GM19099 (cell line): ENCODE data around the gene PRDX2.

Source experiments
- POLR2A ChIP-seq: IDR thresholded peaks from 3 replicates; pipeline ENCODE4 v1.6.1; 2011; ENCODE audit warnings: low read depth; ENCODE audit not compliant: insufficient read length; ENCODE audit errors: extremely low read depth

PRDX2 gene

DNA sequence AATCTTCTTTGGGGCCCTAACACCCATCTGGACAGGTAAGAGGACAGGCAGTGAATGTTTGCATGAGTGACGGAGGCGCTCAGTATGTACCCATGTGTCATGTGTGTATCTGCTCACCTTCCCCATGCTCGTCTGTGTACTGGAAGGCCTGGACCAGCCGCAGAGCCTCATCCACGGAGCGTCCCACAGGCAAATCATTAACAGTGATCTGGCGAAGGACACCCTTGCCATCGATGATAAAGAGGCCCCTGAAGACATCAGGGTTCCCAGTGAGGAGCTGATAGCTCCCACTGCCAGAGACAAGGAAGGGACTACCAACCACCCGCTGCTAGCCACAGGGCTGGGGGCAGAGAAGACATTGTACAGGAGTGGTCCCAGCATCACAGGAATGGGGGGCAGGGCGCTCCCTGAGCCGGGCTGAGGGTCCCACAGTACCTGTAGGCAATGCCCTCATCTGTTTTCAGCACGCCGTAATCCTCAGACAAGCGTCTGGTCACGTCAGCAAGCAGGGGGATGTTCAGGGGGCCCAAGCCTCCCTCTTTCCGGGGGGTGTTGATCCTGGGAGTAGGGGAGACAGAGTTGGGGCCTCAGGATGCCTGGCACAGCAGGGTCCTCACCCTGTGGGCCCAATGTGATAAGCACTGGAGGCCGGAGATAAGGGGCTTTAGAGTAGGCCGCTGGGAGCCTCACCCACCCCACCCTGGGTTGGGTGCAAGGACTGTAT, 1.7 kb downstream of the PRDX2 start:
- no peak for TF ChIP-seq POLR2A

DNA sequence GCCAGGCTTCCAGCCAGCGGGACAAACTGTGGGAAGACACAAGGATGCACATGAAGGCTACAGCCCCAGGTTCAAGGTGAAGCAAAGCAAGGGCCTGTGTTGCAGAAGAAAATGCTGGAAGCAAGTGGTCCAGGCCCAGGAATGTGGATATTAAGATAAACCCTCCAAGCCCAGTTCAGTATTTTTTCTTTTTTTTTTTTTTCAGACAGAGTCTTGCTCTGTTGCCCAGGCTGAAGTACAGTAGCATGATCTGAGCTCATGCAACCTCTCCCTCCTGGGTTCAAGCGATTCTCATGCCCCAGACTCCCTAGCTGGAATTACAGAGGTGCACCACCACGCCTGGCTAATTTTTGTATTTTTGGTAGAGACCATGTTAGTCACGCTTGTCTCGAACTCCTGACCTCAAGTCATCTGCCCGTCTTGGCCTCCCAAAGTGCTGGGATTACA, 4.4 kb downstream of the PRDX2 start:
- TF ChIP-seq POLR2A = no peak

DNA sequence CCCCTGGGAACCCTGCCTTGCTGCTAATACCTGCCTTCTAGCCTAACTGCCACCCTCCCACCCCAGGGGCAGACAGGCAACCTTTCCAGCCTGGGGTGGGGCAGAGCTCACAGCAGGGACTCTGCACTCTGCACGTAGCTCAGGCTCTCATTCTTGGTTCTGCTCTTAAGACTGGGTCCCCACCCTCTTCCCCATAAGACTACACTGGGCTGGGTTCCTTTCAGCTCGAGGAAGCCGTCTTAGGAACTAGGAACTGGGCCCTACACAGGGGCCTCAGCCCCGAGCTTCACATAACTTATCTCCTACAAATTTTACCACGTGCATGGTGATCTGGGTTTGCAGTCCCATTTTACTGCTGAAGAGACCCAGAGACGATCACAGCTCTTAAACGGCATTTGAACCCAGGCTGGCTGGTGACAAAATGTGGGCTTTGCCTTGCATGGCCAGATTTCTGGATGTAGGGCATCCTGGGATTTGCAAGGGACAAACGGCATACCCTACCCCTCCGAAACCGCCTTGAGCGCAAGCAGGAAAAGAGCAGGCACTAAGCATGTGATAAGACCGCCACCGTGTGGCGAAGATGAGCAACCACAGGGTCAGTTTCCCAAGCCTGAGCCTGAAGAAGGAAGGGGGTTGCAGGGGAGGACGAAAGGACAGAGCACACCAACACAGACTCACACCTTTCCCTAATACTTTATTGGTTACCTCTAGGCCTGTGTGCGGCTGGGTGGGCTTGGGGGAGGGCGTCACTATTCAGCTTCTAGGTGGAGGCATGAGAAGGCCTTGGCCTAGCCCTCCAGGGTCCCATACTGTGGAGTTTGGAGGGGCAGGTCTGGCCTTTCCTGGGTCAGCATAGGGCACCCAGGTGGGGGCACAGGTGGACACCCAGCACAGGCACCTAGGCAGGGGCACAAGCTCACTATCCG, 5.2 kb downstream of the PRDX2 start:
- no peak for TF ChIP-seq POLR2A

DNA sequence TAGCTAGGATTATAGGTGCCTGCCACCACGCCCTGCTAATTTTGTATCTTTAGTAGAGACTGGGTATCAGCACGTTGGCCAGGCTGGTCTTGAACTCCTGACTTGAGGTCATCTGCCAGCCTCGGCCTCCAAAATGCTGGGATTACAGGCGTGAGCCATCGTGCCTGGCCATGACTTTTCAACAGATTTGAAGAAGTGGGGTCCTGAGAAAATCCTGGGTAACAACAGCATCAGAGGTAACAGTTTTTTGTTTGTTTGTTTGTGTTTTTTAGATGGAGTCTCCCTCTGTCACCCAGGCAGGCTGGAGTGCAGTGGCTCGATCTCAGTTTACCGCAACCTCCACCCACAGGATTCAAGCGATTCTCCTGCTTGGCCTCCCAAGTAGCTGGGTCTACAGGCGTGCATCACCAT, 6.6 kb downstream of the PRDX2 start:
- no peak for TF ChIP-seq POLR2A

DNA sequence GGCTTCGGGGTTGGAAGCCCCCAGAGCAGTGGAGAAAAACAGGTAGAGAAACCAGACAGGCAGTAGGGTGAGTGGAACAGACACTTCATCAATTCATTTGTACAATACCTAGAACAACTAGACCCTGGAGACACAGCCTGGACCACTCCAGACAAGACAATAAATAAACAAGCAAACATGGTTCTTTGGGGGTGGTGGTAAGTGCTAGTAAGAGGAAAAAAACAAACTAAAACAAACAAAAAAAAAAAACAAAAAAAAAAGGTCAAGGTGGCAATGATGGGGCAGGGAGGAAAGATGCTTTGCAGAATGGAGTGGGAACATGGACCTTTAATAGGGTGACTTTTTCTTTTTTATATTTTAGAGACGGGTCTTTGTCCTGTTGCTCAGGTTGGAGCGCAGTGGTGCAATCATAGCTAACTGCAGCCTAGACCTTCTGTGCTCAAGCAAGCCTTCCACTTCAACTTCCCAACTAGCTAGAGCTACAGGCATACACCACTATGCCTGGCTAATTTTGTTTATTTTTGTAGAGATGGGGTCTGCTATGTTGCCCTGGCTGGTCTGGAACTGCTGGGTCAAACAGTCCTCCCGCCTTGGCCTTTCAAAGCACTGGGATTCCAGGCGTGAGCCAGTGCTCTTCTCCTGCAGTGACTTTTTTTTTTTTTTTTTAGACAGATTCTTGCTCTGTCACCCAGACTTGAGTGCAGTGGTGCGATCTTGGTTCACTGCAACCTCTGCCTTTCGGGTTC, 7.2 kb downstream of the PRDX2 start:
- TF ChIP-seq POLR2A = no peak

DNA sequence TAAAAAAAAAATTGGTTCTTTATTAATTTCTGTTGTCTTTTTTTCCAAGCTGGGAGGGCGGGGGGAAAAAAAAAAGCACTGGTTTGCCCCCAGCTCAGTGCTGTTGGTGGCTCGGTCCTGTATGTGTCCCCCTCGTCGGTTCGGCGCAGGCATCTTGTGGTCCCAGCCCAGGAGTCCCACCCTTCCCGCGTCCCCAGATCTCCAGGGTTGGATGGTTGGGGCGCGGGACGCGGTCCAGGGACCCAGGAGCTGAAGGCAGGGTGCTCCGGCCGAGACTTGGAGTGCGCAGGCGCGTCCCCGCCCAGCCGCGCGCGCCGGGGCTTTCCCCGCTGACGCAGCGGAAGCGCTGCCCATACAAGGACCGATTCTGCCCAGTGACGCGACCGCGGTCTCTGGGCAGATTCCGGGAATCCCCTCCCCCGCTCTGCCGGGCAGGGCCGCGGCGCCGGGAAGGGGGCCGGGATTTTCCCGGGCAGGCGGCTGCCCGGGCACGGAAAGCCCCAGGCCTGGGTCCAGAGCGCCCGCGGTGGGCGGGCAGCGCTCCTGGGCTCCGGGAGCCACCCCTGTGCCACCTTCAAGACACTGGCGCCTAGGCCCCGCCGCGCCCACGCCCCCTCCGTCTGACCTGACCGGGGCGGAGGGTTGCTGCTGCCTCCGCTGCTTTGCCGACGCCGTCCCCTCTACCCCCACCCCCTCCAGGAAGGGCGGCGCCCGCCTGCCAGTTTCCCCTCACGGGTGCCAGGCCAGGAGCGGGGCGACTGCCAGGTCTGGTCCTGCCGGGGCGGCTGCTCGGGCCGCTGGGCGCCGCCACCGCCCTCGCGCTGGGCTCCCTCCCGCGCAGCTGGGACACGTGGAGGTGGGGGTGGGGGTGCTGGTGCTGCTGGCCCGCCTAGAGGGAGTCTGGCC, 8.1 kb downstream of the PRDX2 start:
- peak; percentile 70 for TF ChIP-seq POLR2A

DNA sequence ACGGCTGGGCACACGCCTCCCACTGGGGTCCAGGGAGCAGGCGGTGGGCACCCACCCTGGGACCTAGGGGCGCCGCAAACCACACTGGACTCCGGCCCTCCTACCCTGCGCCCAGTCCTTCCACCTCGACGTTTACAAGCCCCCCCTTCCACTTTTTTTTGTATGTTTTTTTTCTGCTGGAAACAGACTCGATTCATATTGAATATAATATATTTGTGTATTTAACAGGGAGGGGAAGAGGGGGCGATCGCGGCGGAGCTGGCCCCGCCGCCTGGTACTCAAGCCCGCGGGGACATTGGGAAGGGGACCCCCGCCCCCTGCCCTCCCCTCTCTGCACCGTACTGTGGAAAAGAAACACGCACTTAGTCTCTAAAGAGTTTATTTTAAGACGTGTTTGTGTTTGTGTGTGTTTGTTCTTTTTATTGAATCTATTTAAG, 8.7 kb downstream of the PRDX2 start:
- TF ChIP-seq POLR2A = no peak

DNA sequence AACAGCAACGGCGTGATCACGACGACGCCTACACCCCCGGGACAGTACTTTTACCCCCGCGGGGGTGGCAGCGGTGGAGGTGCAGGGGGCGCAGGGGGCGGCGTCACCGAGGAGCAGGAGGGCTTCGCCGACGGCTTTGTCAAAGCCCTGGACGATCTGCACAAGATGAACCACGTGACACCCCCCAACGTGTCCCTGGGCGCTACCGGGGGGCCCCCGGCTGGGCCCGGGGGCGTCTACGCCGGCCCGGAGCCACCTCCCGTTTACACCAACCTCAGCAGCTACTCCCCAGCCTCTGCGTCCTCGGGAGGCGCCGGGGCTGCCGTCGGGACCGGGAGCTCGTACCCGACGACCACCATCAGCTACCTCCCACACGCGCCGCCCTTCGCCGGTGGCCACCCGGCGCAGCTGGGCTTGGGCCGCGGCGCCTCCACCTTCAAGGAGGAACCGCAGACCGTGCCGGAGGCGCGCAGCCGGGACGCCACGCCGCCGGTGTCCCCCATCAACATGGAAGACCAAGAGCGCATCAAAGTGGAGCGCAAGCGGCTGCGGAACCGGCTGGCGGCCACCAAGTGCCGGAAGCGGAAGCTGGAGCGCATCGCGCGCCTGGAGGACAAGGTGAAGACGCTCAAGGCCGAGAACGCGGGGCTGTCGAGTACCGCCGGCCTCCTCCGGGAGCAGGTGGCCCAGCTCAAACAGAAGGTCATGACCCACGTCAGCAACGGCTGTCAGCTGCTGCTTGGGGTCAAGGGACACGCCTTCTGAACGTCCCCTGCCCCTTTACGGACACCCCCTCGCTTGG, 9.3 kb downstream of the PRDX2 start:
- TF ChIP-seq POLR2A = peak; percentile 72

DNA sequence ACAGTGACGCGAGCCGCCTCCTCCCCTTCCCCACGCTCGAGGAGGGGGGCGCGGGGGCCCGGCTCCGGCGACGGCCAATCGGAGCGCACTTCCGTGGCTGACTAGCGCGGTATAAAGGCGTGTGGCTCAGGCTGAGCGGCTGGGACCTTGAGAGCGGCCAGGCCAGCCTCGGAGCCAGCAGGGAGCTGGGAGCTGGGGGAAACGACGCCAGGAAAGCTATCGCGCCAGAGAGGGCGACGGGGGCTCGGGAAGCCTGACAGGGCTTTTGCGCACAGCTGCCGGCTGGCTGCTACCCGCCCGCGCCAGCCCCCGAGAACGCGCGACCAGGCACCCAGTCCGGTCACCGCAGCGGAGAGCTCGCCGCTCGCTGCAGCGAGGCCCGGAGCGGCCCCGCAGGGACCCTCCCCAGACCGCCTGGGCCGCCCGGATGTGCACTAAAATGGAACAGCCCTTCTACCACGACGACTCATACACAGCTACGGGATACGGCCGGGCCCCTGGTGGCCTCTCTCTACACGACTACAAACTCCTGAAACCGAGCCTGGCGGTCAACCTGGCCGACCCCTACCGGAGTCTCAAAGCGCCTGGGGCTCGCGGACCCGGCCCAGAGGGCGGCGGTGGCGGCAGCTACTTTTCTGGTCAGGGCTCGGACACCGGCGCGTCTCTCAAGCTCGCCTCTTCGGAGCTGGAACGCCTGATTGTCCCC, 10.1 kb downstream of the PRDX2 start, which contains the start of gene JUNB:
JUNB (plus strand) TSS at position 142 of the 706 bp plus-strand sequence; CDS start at position 428, 286 bp downstream.
- TF ChIP-seq POLR2A = peak; percentile 100

DNA sequence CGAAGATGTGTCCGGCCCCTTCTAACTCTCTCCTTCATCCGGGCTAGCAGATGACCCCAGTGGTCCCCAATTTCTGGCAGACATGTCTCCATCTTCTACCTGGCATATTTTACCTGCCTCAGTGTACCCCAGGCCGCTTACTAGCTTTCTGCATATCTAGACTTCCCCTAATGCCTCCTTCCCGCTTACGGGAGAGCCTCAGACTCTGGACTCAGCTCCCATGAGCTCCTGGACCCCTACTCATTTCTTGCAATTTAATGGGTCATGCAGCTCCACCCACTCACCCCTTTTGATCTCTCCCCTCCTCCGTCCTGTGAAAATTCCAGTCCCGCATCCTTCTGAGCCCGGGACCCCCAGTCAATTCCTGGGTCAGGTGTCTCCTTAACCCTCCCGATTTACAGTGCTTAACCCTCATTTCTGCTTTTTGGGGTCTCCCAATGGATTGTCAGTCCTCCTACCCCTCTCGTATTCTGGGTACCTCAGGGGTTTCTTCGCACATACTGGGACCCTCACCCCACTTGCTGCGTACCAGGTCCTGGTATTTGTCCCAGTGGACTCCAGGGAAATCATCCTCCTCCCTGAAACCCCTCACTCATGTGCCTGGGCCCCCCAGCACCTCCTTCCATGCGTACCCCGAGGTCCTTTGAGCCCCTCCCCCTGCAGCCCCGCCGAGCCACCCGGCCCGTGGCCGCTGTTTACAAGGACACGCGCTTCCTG, 10.8 kb downstream of the PRDX2 start:
- TF ChIP-seq POLR2A = no peak

DNA sequence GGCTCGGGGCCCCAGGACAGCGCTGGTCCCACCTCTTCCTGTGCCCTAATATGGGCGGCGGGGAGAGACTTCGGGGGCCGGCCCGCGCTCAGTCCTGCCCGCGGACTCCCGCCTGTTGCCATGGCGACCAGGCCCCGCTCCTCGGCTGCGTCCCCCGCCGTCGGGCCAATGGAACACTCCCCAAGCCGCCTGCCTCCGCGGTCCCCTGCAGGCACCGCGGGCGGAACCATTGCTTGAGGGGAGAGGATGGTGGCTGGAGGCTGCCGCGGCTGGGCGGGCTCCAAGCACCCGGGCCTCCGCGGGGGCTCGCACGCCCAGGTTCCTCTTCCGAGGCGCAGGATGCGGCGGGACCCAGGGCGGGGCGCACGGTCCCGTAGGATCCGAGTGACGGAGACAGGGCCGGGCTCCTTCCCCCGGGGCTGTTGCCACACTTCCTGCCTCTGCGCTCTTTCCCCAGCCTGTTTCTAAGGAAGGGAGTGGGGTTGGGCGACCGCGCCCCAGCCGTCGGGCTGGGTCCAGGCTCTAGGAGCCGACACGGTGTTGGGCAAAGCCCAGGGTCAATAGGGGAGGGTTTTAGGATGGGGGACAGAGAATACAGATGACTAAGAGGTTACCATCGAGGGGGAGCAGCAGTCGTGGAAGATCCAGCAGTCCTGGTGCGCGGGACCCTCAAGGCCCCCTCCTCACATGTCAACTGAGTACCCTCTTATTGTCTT, 11.5 kb downstream of the PRDX2 start:
- TF ChIP-seq POLR2A = no peak

DNA sequence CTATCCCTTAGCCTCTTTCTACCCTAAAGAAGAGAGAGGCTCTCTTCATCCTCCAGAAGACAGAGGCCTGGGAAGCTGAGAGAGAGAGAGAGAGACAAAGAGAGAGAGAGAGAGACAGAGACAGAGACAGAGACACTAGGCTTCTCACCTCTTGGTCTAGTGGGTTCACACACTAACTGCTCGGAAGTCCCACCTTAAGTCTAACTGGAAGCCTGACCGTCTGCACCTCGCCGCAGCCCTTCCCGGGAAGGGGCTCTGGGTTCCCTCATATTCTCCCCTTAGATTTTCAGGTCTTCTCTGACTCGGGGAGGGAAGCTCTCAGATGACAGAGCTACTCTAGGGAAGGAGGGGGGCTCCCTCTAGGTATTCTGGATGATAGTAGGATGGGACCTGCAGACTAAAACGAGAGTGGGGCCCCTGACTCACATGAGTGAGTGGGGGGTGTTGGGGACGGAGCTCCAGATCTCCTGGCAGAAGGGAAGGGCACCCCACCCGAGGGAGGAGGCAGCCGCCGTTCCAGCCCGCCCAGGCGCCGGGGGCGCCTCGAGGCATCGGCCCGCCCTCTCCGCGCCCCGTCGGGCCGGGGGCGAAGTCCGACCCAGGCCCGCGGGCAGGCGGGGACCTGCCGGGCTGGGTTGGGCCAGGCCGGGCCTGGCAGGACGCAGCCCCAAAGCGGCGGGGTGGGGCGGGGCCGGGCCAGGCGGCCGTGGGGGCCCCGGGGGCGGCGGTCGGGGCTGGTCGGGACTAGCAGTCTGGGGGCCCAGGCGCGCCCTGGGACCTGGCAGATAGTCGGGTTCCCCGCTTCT, 12.3 kb downstream of the PRDX2 start:
- TF ChIP-seq POLR2A = peak; percentile 74
